K562 (cell line): ENCODE measurements around the gene WASL. TPM values are rescaled to one million over a fixed set of nuclear protein-coding genes. Genes with fewer than 3 reads are reported as not detected.

Experiments
- CEBPG ChIP-seq, 3 experiments: fragments of 200-800 bp in 1 of 3; sonication (Bioruptor generic) in 1 of 3; sonication (generic) in 1 of 3; formaldehyde crosslinking in 1 of 3; IDR thresholded peaks in 2 of 3; conservative IDR thresholded peaks in 1 of 3; 2 replicates each; pipeline versions ENCODE4 v1.6.1 to v1.8.0; 2016 to 2022; ENCODE audit warnings: missing compliant biosample characterization in 2 of 3, missing genetic modification characterization in 2 of 3, mild to moderate bottlenecking in 1 of 3, missing genetic modification reagents in 1 of 3
- EGR1 ChIP-seq: fragments of 450-650 bp; conservative IDR thresholded peaks from 2 replicates; pipeline ENCODE4 v1.6.1; 2017; ENCODE audit warnings: mild to moderate bottlenecking
- HDAC1 ChIP-seq, 2 experiments: fragments of 450-650 bp; IDR thresholded peaks; 2 replicates each; pipeline ENCODE4 v1.6.1; 2016 to 2017; ENCODE audit warnings: inconsistent platforms in 1 of 2, mild to moderate bottlenecking in 1 of 2, moderate library complexity in 1 of 2
- HDAC8 ChIP-seq: fragments of 450-650 bp; IDR thresholded peaks from 2 replicates; pipeline ENCODE4 v1.6.1; 2016; ENCODE audit warnings: mild to moderate bottlenecking, missing genetic modification characterization, moderate library complexity, missing compliant biosample characterization
- MECOM ChIP-seq: fragments of 250-450 bp; sonication (Bioruptor Pico); IDR thresholded peaks from 2 replicates; pipeline ENCODE4 v1.8.0; 2022; ENCODE audit warnings: inconsistent platforms
- MTA1 ChIP-seq: fragments of 450-650 bp; IDR thresholded peaks from 2 replicates; pipeline ENCODE4 v1.6.1; 2017; ENCODE audit warnings: borderline replicate concordance
- NBN ChIP-seq: fragments of 450-650 bp; IDR thresholded peaks from 2 replicates; pipeline ENCODE4 v1.6.1; 2016; ENCODE audit warnings: low read depth, mild to moderate bottlenecking
- NR2C2 ChIP-seq, 2 experiments: fragments of 200-800 bp in 1 of 2; sonication (Bioruptor generic) in 1 of 2; sonication (generic) in 1 of 2; formaldehyde crosslinking in 1 of 2; IDR thresholded peaks; 2 replicates each; pipeline versions ENCODE4 v1.6.1 to v1.8.0; 2016 to 2022; ENCODE audit warnings: mild to moderate bottlenecking in 1 of 2, missing compliant biosample characterization in 1 of 2, missing genetic modification characterization in 1 of 2, missing genetic modification reagents in 1 of 2
- SETDB1 ChIP-seq: IDR thresholded peaks from one replicate; pipeline ENCODE4 v1.6.1; 2012; ENCODE audit warnings: low read length, control low read depth, inconsistent platforms
- TBL1XR1 ChIP-seq, 2 experiments: IDR thresholded peaks; 2 replicates each; pipeline ENCODE4 v1.6.1; 2012; ENCODE audit warnings: improper control_type of control experiment in 2 of 2, low read length in 2 of 2, mild to moderate bottlenecking in 1 of 2
- TOE1 ChIP-seq, 2 experiments: fragments of 450-650 bp in 1 of 2; sonication (generic) in 1 of 2; formaldehyde crosslinking in 1 of 2; IDR thresholded peaks; 2 replicates each; pipeline versions ENCODE4 v1.7.1 to v1.8.0; 2016 to 2022; ENCODE audit warnings: borderline replicate concordance in 2 of 2, mild to moderate bottlenecking in 2 of 2, antibody characterized with exemption in 1 of 2, inconsistent platforms in 1 of 2, low read depth in 1 of 2, missing genetic modification reagents in 1 of 2, moderate library complexity in 1 of 2
- TRIM24 ChIP-seq, 2 experiments: fragments of 450-650 bp; IDR thresholded peaks; 2 replicates each; pipeline ENCODE4 v1.6.1; 2016
- TSC22D4 ChIP-seq: fragments of 450-650 bp; IDR thresholded peaks from 2 replicates; pipeline ENCODE4 v1.6.1; 2016; ENCODE audit warnings: missing genetic modification characterization, missing biosample characterization, control low read depth
- YBX1 ChIP-seq: fragments of 450-650 bp; IDR thresholded peaks from 2 replicates; pipeline ENCODE4 v1.7.1; 2016; ENCODE audit warnings: mild to moderate bottlenecking
- ZNF121 ChIP-seq: sonication (generic); formaldehyde crosslinking; conservative IDR thresholded peaks from 2 replicates; pipeline ENCODE4 v1.8.0; 2022; ENCODE audit warnings: missing genetic modification reagents
- ZNF699 ChIP-seq: fragments of 250-450 bp; sonication (Bioruptor Pico); IDR thresholded peaks from 2 replicates; pipeline ENCODE4 v1.8.0; 2021; ENCODE audit warnings: mild to moderate bottlenecking, moderate library complexity; ENCODE audit not compliant: insufficient replicate concordance
- polyA plus RNA-seq, 8 experiments: library from polyadenylated mRNA; depleted of rRNA in 4 of 8; stranded (reverse) in 5 of 8; unstranded in 3 of 8; fragments of >200 nt; fragmentation: Nextera tagmentation in 2 of 8; fragmentation: Illumina TruSeq in 1 of 8; extraction: Ambion mirVana in 2 of 8; extraction: Trizol in 1 of 8; gene quantifications; 2 replicates each; pipeline versions ENCODE4 v1.2.1 to v1.2.3, GENCODE V29; 2011 to 2014; ENCODE audit warnings: inconsistent platforms in 1 of 8, missing spikeins in 1 of 8
- total RNA-seq, 7 experiments: library from RNA; depleted of rRNA in 6 of 7; stranded (reverse); fragments of >200 nt in 6 of 7; fragmentation: Illumina TruSeq in 2 of 7; extraction: Trizol in 2 of 7; gene quantifications; 2 replicates each; pipeline versions ENCODE4 v1.2.1 to v1.2.3, GENCODE V29; 2011 to 2021; ENCODE audit warnings: low replicate concordance in 1 of 7
- TF ChIP-seq, protein P1 (sequence below), 2 experiments: fragments of 450-650 bp in 1 of 2; sonication (generic) in 1 of 2; formaldehyde crosslinking in 1 of 2; IDR thresholded peaks; 2 replicates each; pipeline versions ENCODE4 v1.7.1 to v1.9.0; 2016 to 2022; ENCODE audit warnings: inconsistent platforms in 1 of 2, mild to moderate bottlenecking in 1 of 2, missing genetic modification reagents in 1 of 2

WASL gene
- total and polyA plus RNA-seq, 9 of the 15 experiments (the other 6 are each of a cell fraction or from before 2014, with no cell fraction given) = 3.2 to 13.9 (median 8.3) TPM

DNA sequence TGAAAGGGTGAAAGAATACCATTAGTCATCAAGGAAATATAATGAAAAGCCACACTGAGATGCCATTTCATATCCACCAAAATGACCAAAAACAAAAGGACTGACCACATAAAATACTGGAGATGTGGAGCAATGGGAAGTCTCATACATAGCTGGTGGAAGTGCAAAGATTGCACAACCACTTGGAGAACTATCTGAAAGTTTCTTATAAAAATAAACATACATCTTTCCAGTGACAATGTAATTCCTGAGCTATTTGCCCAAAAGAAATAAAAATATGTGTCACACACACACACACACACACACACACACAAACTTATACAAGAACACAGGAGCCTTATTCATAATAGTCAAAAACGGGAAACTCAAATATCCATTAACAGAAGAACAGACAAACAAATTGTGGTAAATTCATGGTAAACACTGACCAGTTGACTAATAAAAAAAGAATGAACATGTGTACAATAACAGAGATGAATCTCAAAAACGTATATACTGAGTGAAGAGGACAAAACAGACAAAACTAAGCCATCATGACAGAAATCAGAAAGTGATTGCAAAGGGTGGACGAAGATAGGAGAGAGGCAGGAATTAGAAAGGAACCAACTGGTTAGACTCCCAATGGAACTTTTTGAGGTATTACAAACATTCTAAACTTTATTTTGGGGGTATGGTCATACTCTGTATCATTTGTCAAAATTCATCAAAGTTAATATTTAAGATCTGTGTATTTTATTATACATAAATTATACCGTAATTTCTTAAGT is 21.5 kb downstream of the WASL start (continued):
- TF ChIP-seq TRIM24 (IDR thresholded peaks at IDR 0.05) (peak in 1 of 2 experiments; percentile 54; a peak in 1 of 4 replicates), SETDB1 (no peak), YBX1 (no peak), TSC22D4 (tag) (no peak), CEBPG (CRISPR knock-in tag; IDR thresholded peaks at IDR 0.05) (no peak), CEBPG (tag; conservative IDR thresholded peaks at IDR 0.05 in 1 of 2, IDR thresholded peaks at IDR 0.05 in 1 of 2) (peak; percentile 81 to 95), HDAC8 (tag) (no peak), TBL1XR1 (IDR thresholded peaks at IDR 0.05; ENCODE audit: low read length in 2 of 2) (no peak), MECOM (CRISPR knock-in tag) (peak; percentile 23; the same call in 1 of the 2 replicates), NBN (peak; percentile 63; the same call in 1 of the 2 replicates), MTA1 (no peak), EGR1 (no peak), ZNF121 (no peak), HDAC1 (IDR thresholded peaks at IDR 0.05) (peak in 1 of 2 experiments; percentile 52; a peak in 1 of 4 replicates), NR2C2 (CRISPR knock-in tag; IDR thresholded peaks at IDR 0.05) (no peak), NR2C2 (tag; IDR thresholded peaks at IDR 0.05) (no peak), TOE1 (IDR thresholded peaks at IDR 0.05; ENCODE audit: borderline replicate concordance) (0 out of 2 replicates have a peak, but pooled peaks have one; percentile 17), TOE1 (CRISPR knock-in tag; IDR thresholded peaks at IDR 0.05; ENCODE audit: borderline replicate concordance, low read depth) (no peak), ZNF699 (CRISPR knock-in tag) (no peak)
- TF ChIP-seq, protein P1, sequence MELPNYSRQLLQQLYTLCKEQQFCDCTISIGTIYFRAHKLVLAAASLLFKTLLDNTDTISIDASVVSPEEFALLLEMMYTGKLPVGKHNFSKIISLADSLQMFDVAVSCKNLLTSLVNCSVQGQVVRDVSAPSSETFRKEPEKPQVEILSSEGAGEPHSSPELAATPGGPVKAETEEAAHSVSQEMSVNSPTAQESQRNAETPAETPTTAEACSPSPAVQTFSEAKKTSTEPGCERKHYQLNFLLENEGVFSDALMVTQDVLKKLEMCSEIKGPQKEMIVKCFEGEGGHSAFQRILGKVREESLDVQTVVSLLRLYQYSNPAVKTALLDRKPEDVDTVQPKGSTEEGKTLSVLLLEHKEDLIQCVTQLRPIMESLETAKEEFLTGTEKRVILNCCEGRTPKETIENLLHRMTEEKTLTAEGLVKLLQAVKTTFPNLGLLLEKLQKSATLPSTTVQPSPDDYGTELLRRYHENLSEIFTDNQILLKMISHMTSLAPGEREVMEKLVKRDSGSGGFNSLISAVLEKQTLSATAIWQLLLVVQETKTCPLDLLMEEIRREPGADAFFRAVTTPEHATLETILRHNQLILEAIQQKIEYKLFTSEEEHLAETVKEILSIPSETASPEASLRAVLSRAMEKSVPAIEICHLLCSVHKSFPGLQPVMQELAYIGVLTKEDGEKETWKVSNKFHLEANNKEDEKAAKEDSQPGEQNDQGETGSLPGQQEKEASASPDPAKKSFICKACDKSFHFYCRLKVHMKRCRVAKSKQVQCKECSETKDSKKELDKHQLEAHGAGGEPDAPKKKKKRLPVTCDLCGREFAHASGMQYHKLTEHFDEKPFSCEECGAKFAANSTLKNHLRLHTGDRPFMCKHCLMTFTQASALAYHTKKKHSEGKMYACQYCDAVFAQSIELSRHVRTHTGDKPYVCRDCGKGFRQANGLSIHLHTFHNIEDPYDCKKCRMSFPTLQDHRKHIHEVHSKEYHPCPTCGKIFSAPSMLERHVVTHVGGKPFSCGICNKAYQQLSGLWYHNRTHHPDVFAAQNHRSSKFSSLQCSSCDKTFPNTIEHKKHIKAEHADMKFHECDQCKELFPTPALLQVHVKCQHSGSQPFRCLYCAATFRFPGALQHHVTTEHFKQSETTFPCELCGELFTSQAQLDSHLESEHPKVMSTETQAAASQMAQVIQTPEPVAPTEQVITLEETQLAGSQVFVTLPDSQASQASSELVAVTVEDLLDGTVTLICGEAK (IDR thresholded peaks at IDR 0.05) = 0 out of 2 replicates have a peak, but pooled peaks have one; percentile 20
- TF ChIP-seq, protein P1 (CRISPR knock-in tag; IDR thresholded peaks at IDR 0.05) = no peak
